PC-9 (cell line): Measurements from ENCODE around the gene AGXT.

Experiments used
- CTCF ChIP-seq: fragments of 200-600 bp; sonication (generic); conservative IDR thresholded peaks from 2 replicates; pipeline ENCODE4 v1.6.1; 2017; ENCODE audit warnings: mixed run types, antibody characterized with exemption, mild to moderate bottlenecking, moderate library complexity
- EZH2 ChIP-seq: fragments of 200-600 bp; sonication (generic); IDR thresholded peaks from 2 replicates; pipeline ENCODE4 v1.8.0; 2017; ENCODE audit warnings: antibody characterized with exemption, low read depth

- TF ChIP-seq EZH2 (no peak), CTCF (no peak)
Measured at GRCh38 chr2:240846873-240847595, 21.6 kb upstream of the AGXT start.
